IMR-90 (cell line): ENCODE data around the gene NOX4. TPM values are rescaled to one million over a fixed set of nuclear protein-coding genes. Genes with fewer than 3 reads are reported as not detected.

ENCODE experiments used
- ATAC-seq: fragments of 200-7000 bp; cut with Tn5 transposase; 2 replicates; pipeline ENCODE4 v1.9.1; 2020; ENCODE audit warnings: low read depth, mild to moderate bottlenecking, moderate library complexity
- BruUV-seq: library from RNA; stranded (reverse); fragments of 400-500 nt; replicated peaks from 2 replicates; lab custom pipeline; 2021; lab: Mats Ljungman, UMichigan
- CTCF ChIA-PET: fragments of 300-600 bp; formaldehyde crosslinking; extraction: SDS; loops from one replicate; lab custom pipeline; 2021; ENCODE audit warnings: antibody characterized with exemption; lab: Yijun Ruan, JAX
- POLR2A ChIA-PET: fragments of 300-600 bp; sonication (Branson Sonifier 250); formaldehyde crosslinking; loops from one replicate; lab custom pipeline; 2022; ENCODE audit warnings: antibody characterized with exemption; ENCODE audit not compliant: unreplicated experiment; lab: Charles Lee
- DNase-seq: peaks from one replicate; pipeline ENCODE4 v3.0.0; 2013
- H2AFZ ChIP-seq: replicated peaks from 2 replicates; pipeline ENCODE3; 2013; ENCODE audit warnings: low read length, mild to moderate bottlenecking; ENCODE audit not compliant: poor library complexity
- H2AK5ac ChIP-seq: 2 replicates; pipeline ENCODE4 v1.6.1; 2013; ENCODE audit warnings: low read depth, low read length, inconsistent platforms
- H2AK9ac ChIP-seq: replicated peaks from 2 replicates; pipeline ENCODE3; 2013; ENCODE audit warnings: mild to moderate bottlenecking, low read depth, low read length, moderate library complexity; ENCODE audit not compliant: poor library complexity
- H2BK120ac ChIP-seq: 2 replicates; pipeline ENCODE4 v1.6.1; 2013; ENCODE audit warnings: low read depth, low read length, inconsistent platforms
- H2BK15ac ChIP-seq: 3 replicates; pipeline ENCODE4 v1.6.1; 2013; ENCODE audit warnings: low read depth, low read length, inconsistent platforms
- H2BK20ac ChIP-seq: 2 replicates; pipeline ENCODE4 v1.6.1; 2013; ENCODE audit warnings: low read depth, mild to moderate bottlenecking, inconsistent platforms, low read length, moderate library complexity
- H2BK5ac ChIP-seq: 2 replicates; pipeline ENCODE4 v1.6.1; 2013; ENCODE audit warnings: mild to moderate bottlenecking, low read depth, low read length, inconsistent platforms; ENCODE audit not compliant: poor library complexity, severe bottlenecking
- H3K14ac ChIP-seq: replicated peaks from 2 replicates; pipeline ENCODE4 v1.6.1; 2013; ENCODE audit warnings: low read depth, low read length, inconsistent platforms
- H3K18ac ChIP-seq: 2 replicates; pipeline ENCODE4 v1.6.1; 2013; ENCODE audit warnings: low read depth, low read length, control low read depth
- H3K23ac ChIP-seq: 2 replicates; pipeline ENCODE4 v1.6.1; 2013; ENCODE audit warnings: low read depth, low read length, inconsistent platforms
- H3K27ac ChIP-seq: 2 replicates; pipeline ENCODE4 v1.5.1; 2013; ENCODE audit warnings: mild to moderate bottlenecking, control low read depth, low read length; ENCODE audit not compliant: insufficient read depth
- H3K27me3 ChIP-seq: 2 replicates; pipeline ENCODE4 v1.6.1; 2013; ENCODE audit warnings: low read length; ENCODE audit not compliant: control insufficient read depth, insufficient read depth
- H3K36me3 ChIP-seq: 2 replicates; pipeline ENCODE4 v1.6.1; 2013; ENCODE audit warnings: low read length, mixed read lengths; ENCODE audit not compliant: control insufficient read depth, insufficient read depth
- H3K4ac ChIP-seq: 2 replicates; pipeline ENCODE4 v1.6.1; 2013; ENCODE audit warnings: low read depth, low read length, inconsistent platforms
- H3K4me1 ChIP-seq: 2 replicates; pipeline ENCODE4 v1.6.1; 2013; ENCODE audit warnings: low read length, mixed read lengths; ENCODE audit not compliant: control insufficient read depth, insufficient read depth
- H3K4me2 ChIP-seq: 2 replicates; pipeline ENCODE4 v1.6.1; 2013; ENCODE audit warnings: low read depth, mild to moderate bottlenecking, control low read depth, low read length, moderate library complexity
- H3K4me3 ChIP-seq: 2 replicates; pipeline ENCODE4 v1.5.1; 2013; ENCODE audit warnings: low read depth, mild to moderate bottlenecking, control low read depth, low read length, moderate library complexity; ENCODE audit not compliant: insufficient read depth
- H3K56ac ChIP-seq: 2 replicates; pipeline ENCODE4 v1.6.1; 2013; ENCODE audit warnings: low read length, inconsistent platforms; ENCODE audit not compliant: insufficient read depth; ENCODE audit errors: extremely low read depth
- H3K79me1 ChIP-seq, 2 experiments: 2 replicates each; pipeline ENCODE4 v1.6.1; 2013; ENCODE audit warnings: low read length in 2 of 2, inconsistent platforms in 1 of 2, low read depth in 1 of 2
- H3K9ac ChIP-seq: 2 replicates; pipeline ENCODE4 v1.6.1; 2013; ENCODE audit warnings: low read depth, low read length, control low read depth
- H3K9me1 ChIP-seq: 2 replicates; pipeline ENCODE4 v1.6.1; 2013; ENCODE audit warnings: low read length, inconsistent platforms; ENCODE audit not compliant: insufficient read depth
- H3K9me3 ChIP-seq: 2 replicates; pipeline ENCODE4 v1.6.1; 2013; ENCODE audit warnings: low read length; ENCODE audit not compliant: control insufficient read depth, insufficient read depth
- H4K20me1 ChIP-seq: 2 replicates; pipeline ENCODE4 v1.6.1; 2013; ENCODE audit warnings: low read length, inconsistent platforms; ENCODE audit not compliant: insufficient read depth
- H4K5ac ChIP-seq: 2 replicates; pipeline ENCODE4 v1.6.1; 2013; ENCODE audit warnings: mild to moderate bottlenecking, low read depth, low read length, control low read depth
- H4K8ac ChIP-seq, 2 experiments: 2 replicates each; pipeline ENCODE4 v1.6.1; 2013; ENCODE audit warnings: low read depth in 2 of 2, low read length in 2 of 2, control low read depth in 1 of 2, inconsistent platforms in 1 of 2
- H4K91ac ChIP-seq: 2 replicates; pipeline ENCODE4 v1.6.1; 2013; ENCODE audit warnings: low read depth, low read length, inconsistent platforms; ENCODE audit not compliant: insufficient read depth
- MXI1 ChIP-seq: IDR thresholded peaks from 2 replicates; pipeline ENCODE4 v1.6.1; 2012; ENCODE audit warnings: low read depth, mild to moderate bottlenecking, low read length, moderate library complexity, borderline replicate concordance
- RAD21 ChIP-seq: IDR thresholded peaks from 2 replicates; pipeline ENCODE4 v1.6.1; 2012; ENCODE audit warnings: low read length, improper control_type of control experiment
- WGBS, 2 experiments: methylation state at CpG; one replicate each; pipeline versions ENCODE4 v1.1.5 to v1.1.7; 2013; ENCODE audit warnings: missing lambda C conversion rate in 2 of 2; ENCODE audit not compliant: insufficient read length in 1 of 2; ENCODE audit errors: extremely low coverage in 2 of 2; 5-methylcytosine and 5-hydroxymethylcytosine counted together
- dilution Hi-C: fragments of 300-500 bp; cut with HindIII; formaldehyde crosslinking; loops from one replicate; pipeline ENCODE4 v1.14.3; 2018; ENCODE audit warnings: low sequenced_read_pairs; ENCODE audit not compliant: unreplicated experiment
- in situ Hi-C: fragments of 300-500 bp; cut with MboI; formaldehyde crosslinking; loops from 3 replicates; pipeline ENCODE4 v1.14.3; 2019; ENCODE audit warnings: low sequenced_read_pairs, inconsistent platforms, mixed read lengths
- intact Hi-C: fragments of 100-400 bp; cut with micrococcal nuclease; formaldehyde crosslinking; loops from 2 replicates; pipeline ENCODE4 v1.10.0; 2022
- polyA plus RNA-seq, 3 experiments: library from polyadenylated mRNA; depleted of rRNA; stranded (reverse); fragments of >200 nt; gene quantifications; 2 replicates each; pipeline ENCODE4 v1.2.3, GENCODE V29; 2012; ENCODE audit warnings: low replicate concordance in 1 of 3
- total RNA-seq: library from RNA; depleted of rRNA; stranded (reverse); fragments of >200 nt; gene quantifications from 2 replicates; pipeline ENCODE4 v1.2.3, GENCODE V29; 2012
- TF ChIP-seq, protein P1 (sequence below): conservative IDR thresholded peaks from 2 replicates; pipeline ENCODE4 v1.5.1; 2012; ENCODE audit warnings: mild to moderate bottlenecking, low read depth, low read length, improper control_type of control experiment

NOX4 gene
- total and polyA plus RNA-seq, 2 of the 4 experiments (the other 2 are of a cell fraction): 4.7 to 11.7 TPM

DNA sequence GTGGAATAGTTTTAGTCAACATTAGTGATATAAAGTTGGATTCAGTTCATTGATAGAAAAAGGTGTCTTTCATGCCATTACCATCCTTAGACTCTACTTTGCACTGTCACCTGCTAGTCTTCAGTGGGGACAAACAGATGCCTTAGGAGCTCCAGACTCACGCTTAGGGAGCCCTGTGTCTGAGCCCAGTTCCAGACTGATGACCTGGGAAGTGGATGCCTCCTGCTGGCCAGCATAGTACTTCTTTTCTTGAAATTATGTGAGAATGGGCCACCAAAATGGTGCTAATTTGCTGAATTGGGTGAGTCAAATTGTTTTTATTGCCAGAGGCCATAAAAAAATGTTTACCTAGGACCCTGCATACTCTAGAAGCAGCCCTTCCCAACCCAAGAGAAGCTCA, 53.9 kb downstream of the NOX4 start:
- Histone ChIP-seq H3K4ac (no peak overlapping the region), H2BK5ac (no peak overlapping the region), H2AK9ac (no peak overlapping the region), H3K23ac (no peak overlapping the region), H2AK5ac (no peak overlapping the region), H3K9ac (no peak overlapping the region), H4K91ac (no peak overlapping the region), H3K27ac (no peak overlapping the region), H4K5ac (no peak overlapping the region), H3K4me3 (no peak overlapping the region), H3K9me3 (no peaks in the 10 kb centered on the region), H2AFZ (no peak overlapping the region), H4K20me1 (no peaks in the 10 kb centered on the region), H3K4me1 (no peaks in the 10 kb centered on the region), H2BK20ac (no peak overlapping the region), H3K79me1 (no peaks in the 10 kb centered on the region; a peak in 1 of 4 replicates), H2BK120ac (no peak overlapping the region), H4K8ac (no peak overlapping the region), H3K4me2 (no peak overlapping the region), H3K9me1 (peaks cover 3% of the 10 kb centered on the region; the same call in 1 of the 2 replicates), H3K18ac (no peak overlapping the region), H3K56ac (no peak overlapping the region), H3K27me3 (no peaks in the 10 kb centered on the region), H3K36me3 (peaks cover 2% of the 10 kb centered on the region; the same call in 1 of the 2 replicates), H3K14ac (no peak overlapping the region), H2BK15ac (no peak overlapping the region)
- CTCF ChIA-PET: no interaction called here
- ATAC-seq: no peak
- intact Hi-C loops (no loop called here), in situ Hi-C loops (no loop called here), dilution Hi-C loops (no loop called here)
- POLR2A ChIA-PET: no interaction called here
- TF ChIP-seq, protein P1, sequence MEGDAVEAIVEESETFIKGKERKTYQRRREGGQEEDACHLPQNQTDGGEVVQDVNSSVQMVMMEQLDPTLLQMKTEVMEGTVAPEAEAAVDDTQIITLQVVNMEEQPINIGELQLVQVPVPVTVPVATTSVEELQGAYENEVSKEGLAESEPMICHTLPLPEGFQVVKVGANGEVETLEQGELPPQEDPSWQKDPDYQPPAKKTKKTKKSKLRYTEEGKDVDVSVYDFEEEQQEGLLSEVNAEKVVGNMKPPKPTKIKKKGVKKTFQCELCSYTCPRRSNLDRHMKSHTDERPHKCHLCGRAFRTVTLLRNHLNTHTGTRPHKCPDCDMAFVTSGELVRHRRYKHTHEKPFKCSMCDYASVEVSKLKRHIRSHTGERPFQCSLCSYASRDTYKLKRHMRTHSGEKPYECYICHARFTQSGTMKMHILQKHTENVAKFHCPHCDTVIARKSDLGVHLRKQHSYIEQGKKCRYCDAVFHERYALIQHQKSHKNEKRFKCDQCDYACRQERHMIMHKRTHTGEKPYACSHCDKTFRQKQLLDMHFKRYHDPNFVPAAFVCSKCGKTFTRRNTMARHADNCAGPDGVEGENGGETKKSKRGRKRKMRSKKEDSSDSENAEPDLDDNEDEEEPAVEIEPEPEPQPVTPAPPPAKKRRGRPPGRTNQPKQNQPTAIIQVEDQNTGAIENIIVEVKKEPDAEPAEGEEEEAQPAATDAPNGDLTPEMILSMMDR: 0 out of 2 replicates have a peak, but pooled peaks have one; percentile 2
- TF ChIP-seq MXI1 (no peak), RAD21 (no peak)
- DNase-seq: no peak
- WGBS, 2 experiments: no CpG with 5 or more reads among the region's 1 CpG
- no TSS peak for BruUV-seq
